HEK293T (cell line): ENCODE results near the gene EIF4EBP3.

Experiments
- BHLHE40 ChIP-seq: fragments of 450-650 bp; IDR thresholded peaks from 2 replicates; pipeline ENCODE4 v1.6.1; 2016; ENCODE audit warnings: mild to moderate bottlenecking, moderate library complexity, borderline replicate concordance
- ELF4 ChIP-seq: fragments of 450-650 bp; IDR thresholded peaks from 2 replicates; pipeline ENCODE4 v1.6.1; 2017; ENCODE audit warnings: antibody characterized with exemption
- FOXK2 ChIP-seq: fragments of 450-650 bp; IDR thresholded peaks from 2 replicates; pipeline ENCODE4 v1.6.1; 2016; ENCODE audit warnings: mild to moderate bottlenecking

- TF ChIP-seq FOXK2 (no peak), BHLHE40 (no peak), ELF4 (no peak)
Observed at GRCh38 chr5:140598836-140599235, 51.4 kb downstream of the EIF4EBP3 start.
